ENCODE measurements around the gene ARMC6. TPM values are rescaled to one million over a fixed set of nuclear protein-coding genes. Genes with fewer than 3 reads are reported as not detected.
"Not testable (repeated sequence)": the region's sequence is repeated elsewhere in the genome, so short reads cannot be mapped to it uniquely, and the experiment has no call there.

ARMC6 gene
- total RNA-seq, 1 donor from 2014 or later, result 48.1 TPM

DNA sequence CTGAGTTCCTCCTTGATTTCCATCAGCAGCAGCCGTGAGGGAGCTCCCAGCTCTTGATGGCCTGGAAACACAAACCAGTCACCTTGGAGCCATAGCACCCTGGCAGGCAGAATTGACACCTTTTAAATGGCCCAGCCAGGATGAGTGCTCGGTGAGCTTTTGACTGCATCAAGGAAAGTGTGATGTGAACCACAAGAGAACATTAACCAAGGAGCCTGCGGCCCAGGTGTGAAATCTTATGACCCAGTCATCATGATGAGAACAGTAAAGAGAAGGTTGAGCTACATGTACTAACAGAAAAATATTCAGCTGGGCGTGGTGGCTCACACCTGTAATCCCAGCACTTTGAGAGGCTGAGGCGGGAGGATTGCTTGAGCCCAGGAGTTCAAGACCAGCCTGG lies 22.9 kb upstream of the ARMC6 start:
- DNase-seq (ENCODE audit: low read depth), result no peak
- no peak overlapping the region for H3K4me3 ChIP-seq (ENCODE audit: low read depth, low read length)
- TF ChIP-seq CTCF (conservative IDR thresholded peaks at IDR 0.05; ENCODE audit: low read depth, low read length), result no peak

GRCh38 chr19:19021115-19021514 lies 12.3 kb upstream of the ARMC6 start:
- H3K4me3 ChIP-seq (ENCODE audit: low read depth, low read length), result no peak overlapping the region
- TF ChIP-seq CTCF (conservative IDR thresholded peaks at IDR 0.05; ENCODE audit: low read depth, low read length), result no peak
- no peak for DNase-seq (ENCODE audit: low read depth)

GRCh38 chr19:19022380-19022961 lies 10.9 kb upstream of the ARMC6 start:
- H3K4me3 ChIP-seq (ENCODE audit: low read depth, low read length), result no peak overlapping the region
- no peak for TF ChIP-seq CTCF (conservative IDR thresholded peaks at IDR 0.05; ENCODE audit: low read depth, low read length)
- DNase-seq (ENCODE audit: low read depth), result no peak

- DNase-seq (ENCODE audit: low read depth); H3K4me3 ChIP-seq (ENCODE audit: low read depth, low read length): not testable (repeated sequence)
These were observed 10.0 kb upstream of the ARMC6 start for GRCh38 chr19:19023376-19023775.

GRCh38 chr19:19025861-19026260 lies 7.5 kb upstream of the ARMC6 start:
- H3K4me3 ChIP-seq (ENCODE audit: low read depth, low read length), result no peak overlapping the region
- TF ChIP-seq CTCF (conservative IDR thresholded peaks at IDR 0.05; ENCODE audit: low read depth, low read length), result no peak
- no peak for DNase-seq (ENCODE audit: low read depth)

DNA sequence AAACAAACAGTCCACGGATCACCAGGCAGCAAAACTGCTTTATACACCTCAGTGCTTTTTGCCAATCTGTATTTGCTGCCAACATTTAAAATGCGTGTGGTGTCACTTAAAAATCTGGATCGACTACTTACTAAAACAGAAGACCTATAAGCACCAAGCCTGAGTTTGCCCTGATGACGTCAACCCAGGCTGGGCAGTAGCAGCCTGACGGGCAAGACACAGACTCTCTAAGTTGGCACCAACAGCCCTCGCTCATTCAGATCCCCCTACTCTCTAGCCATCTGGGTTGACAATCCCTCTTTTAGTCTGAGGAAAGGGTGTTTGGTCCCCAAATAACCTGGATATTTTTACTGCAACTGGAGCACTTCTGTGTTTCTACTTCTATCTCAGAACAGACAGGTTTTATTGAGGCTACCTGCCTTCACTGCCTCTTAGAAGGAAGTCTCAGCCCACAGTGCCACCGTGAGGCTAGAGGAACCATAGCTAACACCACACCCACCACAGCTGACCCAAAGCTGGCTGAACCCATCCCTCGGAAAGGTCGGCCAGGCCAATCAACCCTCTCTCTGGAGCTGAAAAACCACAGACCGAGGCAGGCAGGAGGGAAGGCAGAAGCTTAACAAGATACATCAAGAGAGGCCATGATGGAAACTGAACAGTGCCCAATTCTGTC lies 7.0 kb upstream of the ARMC6 start:
- DNase-seq (ENCODE audit: low read depth), result no peak

DNA sequence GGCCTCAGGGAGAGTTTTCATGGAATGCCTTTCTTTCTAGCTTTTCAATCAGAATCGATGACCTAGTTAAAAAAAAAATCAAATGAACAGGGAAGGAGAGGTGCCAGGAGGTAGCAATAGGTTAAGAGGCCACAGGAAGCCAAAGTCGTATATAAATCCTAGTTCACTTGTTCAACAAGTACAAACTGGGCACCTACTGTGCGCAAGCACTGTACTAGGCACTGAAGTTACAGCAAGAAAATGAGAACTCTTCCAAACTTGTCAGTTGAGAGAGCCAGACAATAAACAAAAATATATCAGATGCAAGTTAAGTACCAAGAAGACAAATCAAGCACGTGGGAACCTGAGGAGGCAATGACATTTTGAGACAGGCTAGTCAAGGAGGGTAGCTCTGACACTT lies 6.2 kb upstream of the ARMC6 start:
- no peak overlapping the region for H3K4me3 ChIP-seq (ENCODE audit: low read depth, low read length)
- DNase-seq (ENCODE audit: low read depth), result no peak
- no peak for TF ChIP-seq CTCF (conservative IDR thresholded peaks at IDR 0.05; ENCODE audit: low read depth, low read length)

More for the DNA sequence above, 7.0 kb upstream of the ARMC6 start:
- no peak overlapping the region for H3K4me3 ChIP-seq (ENCODE audit: low read depth, low read length)
- TF ChIP-seq CTCF (conservative IDR thresholded peaks at IDR 0.05; ENCODE audit: low read depth, low read length), result peak; percentile 61

All from epithelial cell of proximal tubule (primary cell).